HepG2 (cell line): ENCODE measurements around the gene MAN1B1. TPM values are rescaled to one million over a fixed set of nuclear protein-coding genes. Genes with fewer than 3 reads are reported as not detected.

ENCODE experiments used
- CBX5 ChIP-seq: sonication (generic); formaldehyde crosslinking; IDR thresholded peaks from 2 replicates; pipeline ENCODE4 v1.4.0; 2020; ENCODE audit warnings: missing genetic modification reagents, borderline replicate concordance
- E2F5 ChIP-seq: sonication (generic); formaldehyde crosslinking; conservative IDR thresholded peaks from 2 replicates; pipeline ENCODE4 v1.4.0; 2020; ENCODE audit warnings: missing genetic modification reagents
- KLF11 ChIP-seq: IDR thresholded peaks from 2 replicates; pipeline ENCODE4 v1.6.1; 2016; ENCODE audit warnings: missing compliant biosample characterization
- KLF15 ChIP-seq: sonication (generic); formaldehyde crosslinking; IDR thresholded peaks from 2 replicates; pipeline ENCODE4 v1.8.1; 2023; ENCODE audit warnings: borderline replicate concordance, mild to moderate bottlenecking, inconsistent platforms, missing genetic modification reagents, mixed read lengths
- KLF16 ChIP-seq, 2 experiments: sonication (generic) in 1 of 2; formaldehyde crosslinking in 1 of 2; IDR thresholded peaks; 2 replicates each; pipeline versions ENCODE4 v1.6.1 to v1.8.0; 2016 to 2023; ENCODE audit warnings: missing genetic modification reagents in 2 of 2, missing compliant biosample characterization in 1 of 2
- MTF2 ChIP-seq: sonication (generic); formaldehyde crosslinking; IDR thresholded peaks from 2 replicates; pipeline ENCODE4 v1.5.0; 2020; ENCODE audit warnings: missing genetic modification reagents, borderline replicate concordance
- MYPOP ChIP-seq: sonication (generic); formaldehyde crosslinking; IDR thresholded peaks from 2 replicates; pipeline ENCODE4 v1.8.1; 2023; ENCODE audit warnings: mild to moderate bottlenecking, moderate library complexity, missing genetic modification reagents
- SIN3B ChIP-seq: fragments of 150-350 bp; IDR thresholded peaks from 2 replicates; pipeline ENCODE4 v1.6.1; 2014; ENCODE audit warnings: low read length
- SIX1 ChIP-seq: sonication (generic); formaldehyde crosslinking; IDR thresholded peaks from 2 replicates; pipeline ENCODE4 v1.4.0; 2020; ENCODE audit warnings: missing genetic modification reagents, borderline replicate concordance
- TFDP2 ChIP-seq: sonication (generic); formaldehyde crosslinking; IDR thresholded peaks from 2 replicates; pipeline ENCODE4 v1.4.0; 2020; ENCODE audit warnings: missing genetic modification reagents
- ZBTB10 ChIP-seq: sonication (generic); formaldehyde crosslinking; IDR thresholded peaks from 2 replicates; pipeline ENCODE4 v1.4.0; 2020; ENCODE audit warnings: missing genetic modification reagents, borderline replicate concordance
- ZNF121 ChIP-seq: sonication (generic); formaldehyde crosslinking; IDR thresholded peaks from 2 replicates; pipeline ENCODE4 v1.5.0; 2020; ENCODE audit warnings: mild to moderate bottlenecking, missing genetic modification reagents
- ZNF160 ChIP-seq: sonication (generic); formaldehyde crosslinking; IDR thresholded peaks from 2 replicates; pipeline ENCODE4 v1.8.0; 2022; ENCODE audit warnings: mild to moderate bottlenecking, inconsistent platforms, missing genetic modification reagents
- ZNF205 ChIP-seq: IDR thresholded peaks from 2 replicates; pipeline ENCODE4 v1.6.1; 2018; ENCODE audit warnings: missing biosample characterization, missing genetic modification reagents
- ZNF230 ChIP-seq: sonication (generic); formaldehyde crosslinking; IDR thresholded peaks from 2 replicates; pipeline ENCODE4 v1.4.0; 2020; ENCODE audit warnings: mild to moderate bottlenecking, missing genetic modification reagents
- ZNF280B ChIP-seq: sonication (generic); formaldehyde crosslinking; IDR thresholded peaks from 2 replicates; pipeline ENCODE4 v1.5.0; 2020; ENCODE audit warnings: missing genetic modification reagents, mild to moderate bottlenecking, borderline replicate concordance
- ZNF484 ChIP-seq: sonication (generic); formaldehyde crosslinking; IDR thresholded peaks from 2 replicates; pipeline ENCODE4 v1.5.1; 2020; ENCODE audit warnings: mild to moderate bottlenecking, low read depth, missing genetic modification reagents, borderline replicate concordance
- ZNF530 ChIP-seq: sonication (generic); formaldehyde crosslinking; IDR thresholded peaks from 2 replicates; pipeline ENCODE4 v1.5.0; 2020; ENCODE audit warnings: low read depth, mild to moderate bottlenecking, missing genetic modification reagents
- ZNF543 ChIP-seq: sonication (generic); formaldehyde crosslinking; IDR thresholded peaks from 2 replicates; pipeline ENCODE4 v1.4.0; 2020; ENCODE audit warnings: mild to moderate bottlenecking, missing genetic modification reagents
- ZNF768 ChIP-seq: sonication (generic); formaldehyde crosslinking; IDR thresholded peaks from 2 replicates; pipeline ENCODE4 v1.4.0; 2020; ENCODE audit warnings: missing genetic modification reagents
- ZNF773 ChIP-seq: sonication (generic); formaldehyde crosslinking; IDR thresholded peaks from 2 replicates; pipeline ENCODE4 v1.4.0; 2020; ENCODE audit warnings: missing genetic modification reagents, borderline replicate concordance
- polyA plus RNA-seq, 8 experiments: library from polyadenylated mRNA; depleted of rRNA in 3 of 8; stranded (reverse) in 7 of 8; unstranded in 1 of 8; fragments of >200 nt; fragmentation: Illumina TruSeq in 4 of 8; extraction: Trizol in 4 of 8; gene quantifications; 2 replicates each; pipeline versions ENCODE4 v1.2.1 to v1.2.3, GENCODE V29; 2011 to 2016; ENCODE audit warnings: low read depth in 4 of 8, missing spikeins in 1 of 8, mixed read lengths in 1 of 8; ENCODE audit not compliant: insufficient read depth in 1 of 8
- total RNA-seq, 5 experiments: library from RNA; depleted of rRNA; stranded (reverse); fragments of >200 nt; fragmentation: Illumina TruSeq; extraction: Trizol; gene quantifications; 2 replicates each; pipeline ENCODE4 v1.2.3, GENCODE V29; 2016; ENCODE audit warnings: low read depth in 1 of 5

The MAN1B1 gene
- total and polyA plus RNA-seq, 2 of the 13 experiments (the other 11 are each of a cell fraction or from before 2014, with no cell fraction given) = 48.9 to 59.5 TPM

GRCh38 chr9:137053944-137054931 is 32.5 kb upstream of the MAN1B1 start, which contains the start of gene ENTPD2 (continued):
- no peak for TF ChIP-seq MYPOP
- no peak for TF ChIP-seq SIN3B
- TF ChIP-seq ZNF121 (CRISPR knock-in tag) = no peak
- no peak for TF ChIP-seq ZNF530 (CRISPR knock-in tag)
- TF ChIP-seq ZNF160 (CRISPR knock-in tag) = peak; percentile 36; the same call in 1 of the 2 replicates
- TF ChIP-seq ZNF484 (CRISPR knock-in tag) = 0 out of 2 replicates have a peak, but pooled peaks have one; percentile 6
- TF ChIP-seq ZBTB10 = peak; percentile 49; the same call in 1 of the 2 replicates
- TF ChIP-seq KLF15 (CRISPR knock-in tag) = no peak
- TF ChIP-seq ZNF230 (CRISPR knock-in tag) = no peak
- TF ChIP-seq TFDP2 (CRISPR knock-in tag) = peak; percentile 72; the same call in 1 of the 2 replicates
- peak; percentile 26; the same call in 1 of the 2 replicates for TF ChIP-seq CBX5 (CRISPR knock-in tag)
- TF ChIP-seq ZNF768 (CRISPR knock-in tag) = peak; percentile 26; the same call in 1 of the 2 replicates
- peak; percentile 25; the same call in 1 of the 2 replicates for TF ChIP-seq KLF11 (CRISPR knock-in tag)
- TF ChIP-seq SIX1 (CRISPR knock-in tag) = no peak
- no peak for TF ChIP-seq ZNF773 (CRISPR knock-in tag)
- TF ChIP-seq MTF2 (CRISPR knock-in tag) = no peak; the same call in 1 of the 2 replicates
- no peak for TF ChIP-seq ZNF280B
- TF ChIP-seq E2F5 (CRISPR knock-in tag) = no peak
- peak in 1 of 2 experiments; percentile 62; a peak in 1 of 4 replicates for TF ChIP-seq KLF16 (CRISPR knock-in tag; IDR thresholded peaks at IDR 0.05)
- TF ChIP-seq ZNF205 (CRISPR knock-in tag) = 0 out of 2 replicates have a peak, but pooled peaks have one; percentile 20
- TF ChIP-seq ZNF543 (CRISPR knock-in tag) = peak; percentile 72; the same call in 1 of the 2 replicates
